HepG2 (cell line): ENCODE measurements around the gene STK36. TPM values are rescaled to one million over a fixed set of nuclear protein-coding genes. Genes with fewer than 3 reads are reported as not detected.

Experiments used
- ATAC-seq: fragments of 200-7000 bp; cut with Tn5 transposase; 3 replicates; pipeline ENCODE4 v1.9.1; 2020; ENCODE audit warnings: mild to moderate bottlenecking, moderate library complexity
- BruUV-seq: library from RNA; stranded (reverse); fragments of 400-500 nt; replicated peaks from 2 replicates; lab custom pipeline; 2021; lab: Mats Ljungman, UMichigan
- CTCF ChIA-PET: fragments of 300-600 bp; formaldehyde crosslinking; extraction: SDS; loops from one replicate; lab custom pipeline; 2021; ENCODE audit warnings: low total read pairs, inconsistent platforms, low intra/inter-chr PET ratio; lab: Yijun Ruan, JAX
- POLR2A ChIA-PET: fragments of 350-600 bp; sonication (Branson Sonifier 250); formaldehyde crosslinking; loops from one replicate; lab custom pipeline; 2020; ENCODE audit warnings: antibody characterized with exemption, inconsistent platforms; lab: Yijun Ruan, JAX
- DNase-seq: peaks from one replicate; pipeline ENCODE4 v3.0.0-alpha.2; 2015; ENCODE audit warnings: low spot score
- FAIRE-seq: peaks from 3 replicates; lab custom pipeline; 2011; peaks lifted over from hg19 to GRCh38; lab: Jason Lieb, UNC
- H2AFZ ChIP-seq: one replicate; pipeline ENCODE4 v1.6.1; 2011; ENCODE audit warnings: low read length, inconsistent platforms
- H3K27ac ChIP-seq: fragments of 300-600 bp; 3 replicates; pipeline ENCODE4 v1.8.0; 2011; ENCODE audit warnings: mixed run types, mild to moderate bottlenecking, mixed read lengths, low read length, inconsistent platforms; ENCODE audit not compliant: insufficient read depth; ENCODE audit errors: extremely low read length
- H3K27me3 ChIP-seq, 2 experiments: fragments of 200-600 bp in 1 of 2; 2 replicates in 1 of 2; 3 replicates in 1 of 2; pipeline versions ENCODE4 v1.6.0 to v1.8.0; 2011; ENCODE audit warnings: low read length in 2 of 2, mild to moderate bottlenecking in 2 of 2, moderate library complexity in 2 of 2, inconsistent platforms in 1 of 2; ENCODE audit not compliant: insufficient read depth in 2 of 2, control insufficient read depth in 1 of 2
- H3K36me3 ChIP-seq, 2 experiments: fragments of 200-600 bp in 1 of 2; replicated peaks in 1 of 2; 2 replicates in 1 of 2; 3 replicates in 1 of 2; pipeline versions ENCODE4 v1.5.1 to v1.8.0; 2011; ENCODE audit warnings: low read length in 2 of 2, inconsistent platforms in 1 of 2; ENCODE audit not compliant: insufficient read depth in 2 of 2, control insufficient read depth in 1 of 2
- H3K4me1 ChIP-seq: 2 replicates; pipeline ENCODE4 v1.5.1; 2012; ENCODE audit warnings: low read length, inconsistent platforms; ENCODE audit not compliant: insufficient read depth
- H3K4me2 ChIP-seq: 2 replicates; pipeline ENCODE4 v1.6.0; 2011; ENCODE audit warnings: low read depth, low read length, inconsistent platforms
- H3K4me3 ChIP-seq, 3 experiments: fragments of 200-600 bp in 1 of 3; sonication (generic), shearing (Covaris generic) in 1 of 3; replicated peaks in 1 of 3; 2 replicates each; pipeline ENCODE4 v1.5.1; 2011 to 2016; ENCODE audit warnings: low read length in 3 of 3, inconsistent platforms in 2 of 3, low read depth in 2 of 3, mild to moderate bottlenecking in 2 of 3, control low read depth in 1 of 3, mixed read lengths in 1 of 3; ENCODE audit not compliant: insufficient read depth in 1 of 3
- H3K79me2 ChIP-seq: one replicate; pipeline ENCODE4 v1.6.1; 2011; ENCODE audit warnings: low read length, inconsistent platforms; ENCODE audit not compliant: insufficient read depth
- H3K9ac ChIP-seq: 2 replicates; pipeline ENCODE4 v1.6.0; 2011; ENCODE audit warnings: mild to moderate bottlenecking, low read depth, low read length, inconsistent platforms; ENCODE audit not compliant: insufficient read depth
- H3K9me3 ChIP-seq: 2 replicates; pipeline ENCODE4 v1.5.1; 2012; ENCODE audit warnings: mild to moderate bottlenecking, low read length
- H4K20me1 ChIP-seq: 2 replicates; pipeline ENCODE4 v1.6.0; 2011; ENCODE audit warnings: inconsistent platforms, mild to moderate bottlenecking, low read length, moderate library complexity; ENCODE audit not compliant: insufficient read depth
- HNF4G ChIP-seq, 2 experiments: sonication (generic) in 1 of 2; formaldehyde crosslinking in 1 of 2; IDR thresholded peaks; 2 replicates each; pipeline versions ENCODE4 v1.4.0 to v1.6.1; 2011 to 2020; ENCODE audit warnings: borderline replicate concordance in 2 of 2, low read depth in 2 of 2, mild to moderate bottlenecking in 2 of 2, low read length in 1 of 2, missing genetic modification reagents in 1 of 2, moderate library complexity in 1 of 2
- NR2C2 ChIP-seq: sonication (generic); formaldehyde crosslinking; IDR thresholded peaks from 2 replicates; pipeline ENCODE4 v1.4.0; 2020; ENCODE audit warnings: missing genetic modification reagents, mild to moderate bottlenecking, moderate library complexity, borderline replicate concordance
- NR2F1 ChIP-seq, 2 experiments: fragments of 450-650 bp in 1 of 2; formaldehyde crosslinking in 1 of 2; IDR thresholded peaks; 2 replicates each; pipeline versions ENCODE4 v1.5.0 to v1.6.1; 2016 to 2020; ENCODE audit warnings: mild to moderate bottlenecking in 1 of 2, missing compliant biosample characterization in 1 of 2, missing genetic modification reagents in 1 of 2, moderate library complexity in 1 of 2
- NR2F6 ChIP-seq, 2 experiments: IDR thresholded peaks; 2 replicates each; pipeline ENCODE4 v1.6.1; 2016; ENCODE audit warnings: antibody characterized with exemption in 1 of 2, mild to moderate bottlenecking in 1 of 2
- SP2 ChIP-seq: sonication (generic); formaldehyde crosslinking; IDR thresholded peaks from 2 replicates; pipeline ENCODE4 v1.5.1; 2020; ENCODE audit warnings: mild to moderate bottlenecking, missing genetic modification reagents
- ZEB1 ChIP-seq: IDR thresholded peaks from 2 replicates; pipeline ENCODE4 v1.6.1; 2012; ENCODE audit warnings: mild to moderate bottlenecking, low read depth, inconsistent platforms; ENCODE audit not compliant: insufficient replicate concordance
- ZNF230 ChIP-seq: sonication (generic); formaldehyde crosslinking; IDR thresholded peaks from 2 replicates; pipeline ENCODE4 v1.4.0; 2020; ENCODE audit warnings: mild to moderate bottlenecking, missing genetic modification reagents
- ZSCAN25 ChIP-seq: sonication (generic); formaldehyde crosslinking; IDR thresholded peaks from 2 replicates; pipeline ENCODE4 v1.8.0; 2022; ENCODE audit warnings: mild to moderate bottlenecking, missing genetic modification reagents
- WGBS: methylation state at CpG from one replicate; pipeline ENCODE4 v1.1.6; 2017; ENCODE audit warnings: low lambda C conversion rate; 5-methylcytosine and 5-hydroxymethylcytosine counted together
- in situ Hi-C: cut with HindIII; loops from 2 replicates; pipeline ENCODE4 v1.10.0; 2017; ENCODE audit warnings: low pct_unique_long_range_greater_than_20kb; ENCODE audit not compliant: extremely low pct_ligation_motif_present
- intact Hi-C: fragments of 100-400 bp; cut with micrococcal nuclease; formaldehyde crosslinking; loops from one replicate; pipeline ENCODE4 v1.10.0; 2022; ENCODE audit not compliant: unreplicated experiment
- polyA plus RNA-seq, 8 experiments: library from polyadenylated mRNA; depleted of rRNA in 3 of 8; stranded (reverse) in 7 of 8; unstranded in 1 of 8; fragments of >200 nt; fragmentation: Illumina TruSeq in 4 of 8; extraction: Trizol in 4 of 8; gene quantifications; 2 replicates each; pipeline versions ENCODE4 v1.2.1 to v1.2.3, GENCODE V29; 2011 to 2016; ENCODE audit warnings: low read depth in 4 of 8, missing spikeins in 1 of 8, mixed read lengths in 1 of 8; ENCODE audit not compliant: insufficient read depth in 1 of 8
- total RNA-seq, 5 experiments: library from RNA; depleted of rRNA; stranded (reverse); fragments of >200 nt; fragmentation: Illumina TruSeq; extraction: Trizol; gene quantifications; 2 replicates each; pipeline ENCODE4 v1.2.3, GENCODE V29; 2016; ENCODE audit warnings: low read depth in 1 of 5
- TF ChIP-seq, protein P1 (sequence below): sonication (generic); formaldehyde crosslinking; IDR thresholded peaks from 2 replicates; pipeline ENCODE4 v1.4.0; 2020; ENCODE audit warnings: missing genetic modification reagents
- TF ChIP-seq, protein P2 (sequence below), 2 experiments: sonication (generic) in 1 of 2; formaldehyde crosslinking in 1 of 2; IDR thresholded peaks; 2 replicates each; pipeline versions ENCODE4 v1.4.0 to v1.6.1; 2018 to 2020; ENCODE audit warnings: missing genetic modification reagents in 2 of 2, borderline replicate concordance in 1 of 2, low read depth in 1 of 2, mild to moderate bottlenecking in 1 of 2, missing biosample characterization in 1 of 2
- TF ChIP-seq, protein P3 (sequence below): sonication (generic); formaldehyde crosslinking; IDR thresholded peaks from 2 replicates; pipeline ENCODE4; 2020; ENCODE audit warnings: missing genetic modification reagents, mild to moderate bottlenecking, borderline replicate concordance
- TF ChIP-seq, protein P4 (sequence below): sonication (generic); formaldehyde crosslinking; IDR thresholded peaks from 2 replicates; pipeline ENCODE4 v1.4.0; 2020; ENCODE audit warnings: missing genetic modification reagents

STK36 gene
- total and polyA plus RNA-seq, 2 of the 13 experiments (the other 11 are each of a cell fraction or from before 2014, with no cell fraction given) = 45.9 to 83.5 TPM

DNA sequence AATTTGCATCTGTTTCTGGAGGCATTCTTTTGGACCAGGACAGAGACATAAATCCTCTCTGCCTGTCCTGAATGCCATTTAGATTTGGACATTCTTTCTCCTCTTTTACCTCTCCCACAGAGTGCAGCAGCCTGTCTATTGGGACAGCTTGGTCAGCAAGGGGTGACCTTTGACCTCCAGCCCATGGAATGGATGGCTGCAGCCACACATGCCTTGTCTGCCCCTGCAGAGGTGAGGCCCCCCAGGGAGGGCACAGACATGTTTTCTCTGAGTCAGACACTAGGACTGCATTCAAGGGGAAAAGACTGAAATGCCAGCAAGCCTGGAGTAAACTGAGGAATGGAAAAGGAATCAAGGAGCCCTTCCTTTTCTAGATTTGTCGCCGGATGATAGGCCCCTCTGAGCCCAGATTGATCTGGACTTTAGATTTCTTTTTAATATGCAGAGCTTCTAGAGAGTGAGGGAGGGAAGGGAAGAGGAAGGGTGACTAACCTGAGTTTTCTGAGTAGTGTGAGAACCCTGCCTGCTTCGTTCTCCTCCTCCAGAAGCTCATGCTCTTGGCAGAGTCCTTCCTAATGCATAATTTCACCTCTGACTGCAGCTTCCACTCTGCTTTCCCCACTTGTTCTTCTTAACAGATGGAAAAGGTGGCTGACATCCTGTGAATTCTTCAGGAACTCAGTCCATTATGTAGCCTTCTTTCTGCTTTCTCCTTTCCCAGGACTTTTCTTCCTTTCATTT is 22.7 kb downstream of the STK36 start:
- Histone ChIP-seq H3K36me3 (peaks cover 18 to 56% of the 10 kb centered on the region in 2 experiments), H3K4me3 (no peak overlapping the region), H3K9me3 (no peaks in the 10 kb centered on the region), H3K79me2 (no peaks in the 10 kb centered on the region), H3K4me1 (peaks cover 9% of the 10 kb centered on the region), H3K9ac (no peak overlapping the region), H2AFZ (no peak overlapping the region), H3K27ac (no peak overlapping the region), H3K4me2 (no peak overlapping the region), H4K20me1 (no peaks in the 10 kb centered on the region), H3K27me3 (no peaks in the 10 kb centered on the region)
- intact Hi-C loops (no loop called here), in situ Hi-C loops (no loop called here)
- WGBS = 96% methylated on average over 3 of the region's 3 CpGs
- POLR2A ChIA-PET = interaction anchor here (1.4 kb wide), 1 partner anchor 16 kb away, joined by 3 read pairs; the partner anchor contains the start of gene TTLL4
- CTCF ChIA-PET = no interaction called here
- TF ChIP-seq ZNF230 (CRISPR knock-in tag) = no peak
- TF ChIP-seq, protein P1, sequence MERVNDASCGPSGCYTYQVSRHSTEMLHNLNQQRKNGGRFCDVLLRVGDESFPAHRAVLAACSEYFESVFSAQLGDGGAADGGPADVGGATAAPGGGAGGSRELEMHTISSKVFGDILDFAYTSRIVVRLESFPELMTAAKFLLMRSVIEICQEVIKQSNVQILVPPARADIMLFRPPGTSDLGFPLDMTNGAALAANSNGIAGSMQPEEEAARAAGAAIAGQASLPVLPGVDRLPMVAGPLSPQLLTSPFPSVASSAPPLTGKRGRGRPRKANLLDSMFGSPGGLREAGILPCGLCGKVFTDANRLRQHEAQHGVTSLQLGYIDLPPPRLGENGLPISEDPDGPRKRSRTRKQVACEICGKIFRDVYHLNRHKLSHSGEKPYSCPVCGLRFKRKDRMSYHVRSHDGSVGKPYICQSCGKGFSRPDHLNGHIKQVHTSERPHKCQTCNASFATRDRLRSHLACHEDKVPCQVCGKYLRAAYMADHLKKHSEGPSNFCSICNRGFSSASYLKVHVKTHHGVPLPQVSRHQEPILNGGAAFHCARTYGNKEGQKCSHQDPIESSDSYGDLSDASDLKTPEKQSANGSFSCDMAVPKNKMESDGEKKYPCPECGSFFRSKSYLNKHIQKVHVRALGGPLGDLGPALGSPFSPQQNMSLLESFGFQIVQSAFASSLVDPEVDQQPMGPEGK (CRISPR knock-in tag) = peak; percentile 53; the same call in 1 of the 2 replicates
- peak; percentile 70 for TF ChIP-seq NR2C2 (CRISPR knock-in tag)
- TF ChIP-seq ZSCAN25 (CRISPR knock-in tag) = peak; percentile 93
- TF ChIP-seq, protein P2, sequence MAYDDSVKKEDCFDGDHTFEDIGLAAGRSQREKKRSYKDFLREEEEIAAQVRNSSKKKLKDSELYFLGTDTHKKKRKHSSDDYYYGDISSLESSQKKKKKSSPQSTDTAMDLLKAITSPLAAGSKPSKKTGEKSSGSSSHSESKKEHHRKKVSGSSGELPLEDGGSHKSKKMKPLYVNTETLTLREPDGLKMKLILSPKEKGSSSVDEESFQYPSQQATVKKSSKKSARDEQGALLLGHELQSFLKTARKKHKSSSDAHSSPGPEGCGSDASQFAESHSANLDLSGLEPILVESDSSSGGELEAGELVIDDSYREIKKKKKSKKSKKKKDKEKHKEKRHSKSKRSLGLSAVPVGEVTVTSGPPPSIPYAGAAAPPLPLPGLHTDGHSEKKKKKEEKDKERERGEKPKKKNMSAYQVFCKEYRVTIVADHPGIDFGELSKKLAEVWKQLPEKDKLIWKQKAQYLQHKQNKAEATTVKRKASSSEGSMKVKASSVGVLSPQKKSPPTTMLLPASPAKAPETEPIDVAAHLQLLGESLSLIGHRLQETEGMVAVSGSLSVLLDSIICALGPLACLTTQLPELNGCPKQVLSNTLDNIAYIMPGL (CRISPR knock-in tag; IDR thresholded peaks at IDR 0.05; ENCODE audit: borderline replicate concordance in 1 of 2, low read depth in 1 of 2) = no peak
- peak; percentile 45; the same call in 1 of the 2 replicates for TF ChIP-seq HNF4G (IDR thresholded peaks at IDR 0.05; ENCODE audit: borderline replicate concordance, low read depth, low read length)
- TF ChIP-seq HNF4G (CRISPR knock-in tag; IDR thresholded peaks at IDR 0.05; ENCODE audit: borderline replicate concordance, low read depth) = no peak
- TF ChIP-seq, protein P3, sequence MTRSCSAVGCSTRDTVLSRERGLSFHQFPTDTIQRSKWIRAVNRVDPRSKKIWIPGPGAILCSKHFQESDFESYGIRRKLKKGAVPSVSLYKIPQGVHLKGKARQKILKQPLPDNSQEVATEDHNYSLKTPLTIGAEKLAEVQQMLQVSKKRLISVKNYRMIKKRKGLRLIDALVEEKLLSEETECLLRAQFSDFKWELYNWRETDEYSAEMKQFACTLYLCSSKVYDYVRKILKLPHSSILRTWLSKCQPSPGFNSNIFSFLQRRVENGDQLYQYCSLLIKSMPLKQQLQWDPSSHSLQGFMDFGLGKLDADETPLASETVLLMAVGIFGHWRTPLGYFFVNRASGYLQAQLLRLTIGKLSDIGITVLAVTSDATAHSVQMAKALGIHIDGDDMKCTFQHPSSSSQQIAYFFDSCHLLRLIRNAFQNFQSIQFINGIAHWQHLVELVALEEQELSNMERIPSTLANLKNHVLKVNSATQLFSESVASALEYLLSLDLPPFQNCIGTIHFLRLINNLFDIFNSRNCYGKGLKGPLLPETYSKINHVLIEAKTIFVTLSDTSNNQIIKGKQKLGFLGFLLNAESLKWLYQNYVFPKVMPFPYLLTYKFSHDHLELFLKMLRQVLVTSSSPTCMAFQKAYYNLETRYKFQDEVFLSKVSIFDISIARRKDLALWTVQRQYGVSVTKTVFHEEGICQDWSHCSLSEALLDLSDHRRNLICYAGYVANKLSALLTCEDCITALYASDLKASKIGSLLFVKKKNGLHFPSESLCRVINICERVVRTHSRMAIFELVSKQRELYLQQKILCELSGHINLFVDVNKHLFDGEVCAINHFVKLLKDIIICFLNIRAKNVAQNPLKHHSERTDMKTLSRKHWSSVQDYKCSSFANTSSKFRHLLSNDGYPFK (CRISPR knock-in tag) = no peak
- TF ChIP-seq, protein P4, sequence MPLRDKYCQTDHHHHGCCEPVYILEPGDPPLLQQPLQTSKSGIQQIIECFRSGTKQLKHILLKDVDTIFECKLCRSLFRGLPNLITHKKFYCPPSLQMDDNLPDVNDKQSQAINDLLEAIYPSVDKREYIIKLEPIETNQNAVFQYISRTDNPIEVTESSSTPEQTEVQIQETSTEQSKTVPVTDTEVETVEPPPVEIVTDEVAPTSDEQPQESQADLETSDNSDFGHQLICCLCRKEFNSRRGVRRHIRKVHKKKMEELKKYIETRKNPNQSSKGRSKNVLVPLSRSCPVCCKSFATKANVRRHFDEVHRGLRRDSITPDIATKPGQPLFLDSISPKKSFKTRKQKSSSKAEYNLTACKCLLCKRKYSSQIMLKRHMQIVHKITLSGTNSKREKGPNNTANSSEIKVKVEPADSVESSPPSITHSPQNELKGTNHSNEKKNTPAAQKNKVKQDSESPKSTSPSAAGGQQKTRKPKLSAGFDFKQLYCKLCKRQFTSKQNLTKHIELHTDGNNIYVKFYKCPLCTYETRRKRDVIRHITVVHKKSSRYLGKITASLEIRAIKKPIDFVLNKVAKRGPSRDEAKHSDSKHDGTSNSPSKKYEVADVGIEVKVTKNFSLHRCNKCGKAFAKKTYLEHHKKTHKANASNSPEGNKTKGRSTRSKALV = no peak
- peak; percentile 84 for TF ChIP-seq NR2F6 (IDR thresholded peaks at IDR 0.05)
- TF ChIP-seq NR2F6 (CRISPR knock-in tag; IDR thresholded peaks at IDR 0.05) = peak; percentile 67; the same call in 1 of the 2 replicates
- no peak for TF ChIP-seq SP2 (CRISPR knock-in tag)
- TF ChIP-seq ZEB1 = no peak
- TF ChIP-seq NR2F1 (CRISPR knock-in tag; IDR thresholded peaks at IDR 0.05) = 0 out of 4 replicates have a peak, but pooled peaks of 1 of the 2 experiments have one; percentile 23
- FAIRE-seq (peak; percentile 67), DNase-seq (no peak), ATAC-seq (peak; percentile 69)
- BruUV-seq = no TSS peak
